GM18502 (cell line): ENCODE data around the gene TRPV5.

Experiments
- ATAC-seq: cut with Tn5 transposase; IDR thresholded peaks from one replicate; pipeline ENCODE4 v1.9.1; 2021; ENCODE audit warnings: mild to moderate bottlenecking; ENCODE audit not compliant: unreplicated experiment, poor library complexity

Gene TRPV5

DNA sequence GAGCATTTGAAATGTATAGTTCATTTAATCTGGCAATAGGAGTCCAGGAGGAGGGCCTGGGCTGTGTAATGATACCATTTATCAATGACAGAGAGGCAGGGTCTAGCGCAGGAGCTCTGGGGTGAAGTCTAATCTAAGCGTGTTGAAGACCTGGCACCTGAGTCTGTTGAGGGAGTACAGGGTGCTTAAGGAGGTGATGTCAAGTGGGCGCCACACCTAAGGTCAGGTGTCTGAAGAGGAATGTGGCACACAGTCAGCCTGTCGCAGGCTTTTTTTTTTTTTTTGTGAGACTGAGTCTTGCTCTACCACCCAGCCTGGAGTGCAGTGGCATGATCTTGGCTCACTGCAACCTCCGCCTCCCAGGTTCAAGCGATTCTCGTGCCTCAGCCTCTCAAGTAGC, 8.0 kb upstream of the TRPV5 start:
- ATAC-seq = no peak

DNA sequence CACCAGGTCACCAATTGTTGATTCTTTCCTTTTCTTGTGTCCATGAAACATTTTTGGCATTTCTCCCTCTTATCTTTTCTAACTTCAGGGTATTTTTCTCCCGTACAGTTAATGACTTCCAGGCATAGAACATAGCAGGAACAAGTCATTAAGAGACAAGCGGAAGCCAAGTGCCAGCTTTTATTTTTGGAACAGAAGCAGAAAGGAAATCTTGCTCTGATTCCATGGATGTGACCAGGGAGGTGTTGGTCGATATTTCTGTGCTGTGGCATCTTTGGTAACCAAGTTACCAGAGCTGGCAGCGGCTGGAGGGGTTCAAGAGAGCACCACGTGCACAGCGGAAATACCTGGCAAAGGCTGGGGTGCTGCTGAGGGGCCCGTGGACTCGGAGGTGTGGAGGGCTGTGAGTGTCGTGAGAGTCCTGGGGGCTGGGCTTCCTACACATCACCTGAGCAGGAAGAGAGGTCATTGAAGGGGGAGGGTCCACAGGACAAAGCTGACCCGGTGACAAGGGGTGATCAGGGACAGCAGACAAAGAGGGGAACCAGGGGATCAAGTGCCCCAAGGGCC, 7.5 kb upstream of the TRPV5 start:
- no peak for ATAC-seq

DNA sequence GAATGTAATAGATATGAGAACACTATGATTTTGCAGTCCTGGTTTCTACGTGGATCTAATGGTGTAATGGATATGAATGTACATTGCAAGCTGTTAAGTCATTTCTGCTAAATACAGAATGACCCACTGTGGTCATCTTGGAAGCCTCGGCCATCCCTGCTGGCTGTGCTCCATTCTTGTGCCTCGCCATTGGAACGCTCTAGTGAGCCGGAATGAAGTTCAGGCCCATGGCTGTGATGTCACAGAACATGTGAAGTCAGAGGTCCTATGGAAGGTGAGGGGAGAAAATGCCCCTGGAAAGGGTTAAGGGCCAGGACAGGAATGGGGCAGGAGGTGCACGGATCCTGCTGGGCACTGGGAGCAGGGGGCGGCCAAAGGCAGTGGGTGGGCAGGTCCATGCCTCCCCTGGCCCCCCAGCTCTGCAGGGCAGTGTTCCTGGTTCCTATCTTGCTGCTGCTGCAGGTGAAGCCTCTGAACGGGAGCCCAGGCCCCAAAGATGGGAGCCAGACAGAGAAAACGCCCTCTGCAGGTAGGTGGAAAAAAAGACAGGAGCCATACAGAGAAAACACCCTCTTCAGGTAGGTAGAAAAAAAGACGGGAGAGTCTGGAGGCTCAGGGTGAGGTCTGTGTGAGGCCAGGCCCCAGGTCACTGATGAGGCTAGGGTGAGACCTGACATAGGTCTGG, 5.8 kb upstream of the TRPV5 start, which contains the start of gene LLCFC1:
LLCFC1 (plus strand) TSS at position 259 of the 685 bp plus-strand sequence; CDS start at position 397, 138 bp downstream.
- no peak for ATAC-seq

DNA sequence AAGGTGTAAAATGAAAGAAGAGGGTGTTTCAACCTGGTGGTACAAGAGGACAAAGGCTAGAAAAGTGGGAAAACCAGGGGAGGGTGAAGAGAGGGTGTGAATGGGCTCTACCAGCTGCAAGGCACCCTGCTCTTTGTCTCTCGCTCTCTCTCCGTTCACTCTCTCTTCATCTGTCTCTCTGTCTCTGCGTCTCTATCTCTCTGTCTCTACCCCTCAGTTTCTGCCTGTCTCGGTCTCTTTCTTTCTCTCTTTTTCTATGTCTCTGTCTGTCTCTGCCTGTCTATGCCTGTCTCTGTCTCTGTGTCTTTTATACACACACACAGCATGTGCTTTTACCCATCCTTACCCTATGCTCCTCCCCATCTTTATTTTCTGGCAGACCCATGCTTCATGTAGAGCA, 5.1 kb upstream of the TRPV5 start:
- no peak for ATAC-seq

DNA sequence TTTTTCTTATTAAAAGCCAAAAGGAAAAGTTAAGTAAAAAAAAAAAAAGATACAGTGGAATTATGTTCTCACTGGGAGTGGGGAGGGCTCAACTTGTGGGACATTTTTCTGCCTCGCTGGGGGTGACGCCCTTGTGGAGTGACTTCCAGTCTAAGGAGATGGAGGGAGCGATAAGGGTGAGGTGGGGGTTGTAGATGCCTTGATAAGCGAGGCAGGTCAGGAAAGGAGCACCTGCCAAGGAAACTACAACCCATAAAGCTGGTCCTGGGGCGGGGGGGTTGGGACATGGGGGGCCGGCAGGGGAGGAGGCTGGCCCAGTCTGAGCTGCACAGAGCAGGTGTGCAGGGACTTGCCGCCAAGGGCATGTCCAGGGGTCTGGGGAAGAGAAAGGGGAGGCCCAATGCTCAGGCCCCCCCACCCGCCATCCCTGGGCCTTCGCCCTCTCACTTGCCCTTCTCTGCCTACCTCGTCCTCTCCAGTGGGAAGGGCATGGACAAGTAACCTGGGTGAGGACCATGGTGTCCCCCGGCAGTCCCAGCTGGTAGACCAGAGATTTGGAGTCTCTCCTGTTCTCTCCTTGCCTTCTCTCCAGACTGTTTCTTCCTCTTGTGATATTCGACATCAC, 2.5 kb upstream of the TRPV5 start:
- no peak for ATAC-seq

DNA sequence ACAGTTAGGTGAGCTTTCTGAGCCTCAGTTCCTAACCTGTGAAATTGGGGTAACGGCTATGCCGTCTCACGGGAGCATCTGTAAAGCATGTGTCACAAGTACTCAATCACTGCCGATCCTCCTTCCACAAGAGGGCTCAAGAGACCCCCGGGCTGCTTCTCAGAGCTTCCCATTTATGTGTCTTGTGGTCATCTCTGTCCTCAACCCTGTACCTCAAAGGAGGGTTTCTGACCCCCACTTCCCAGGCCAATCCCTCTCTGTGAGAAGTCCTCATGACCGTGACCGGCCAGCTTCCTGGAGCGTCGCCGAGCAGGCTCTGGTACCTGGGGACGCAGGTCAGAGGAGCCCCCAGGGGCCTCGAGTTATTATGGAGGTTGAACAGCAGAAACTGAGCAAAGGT, 510 bp upstream of the TRPV5 start:
- ATAC-seq = no peak

DNA sequence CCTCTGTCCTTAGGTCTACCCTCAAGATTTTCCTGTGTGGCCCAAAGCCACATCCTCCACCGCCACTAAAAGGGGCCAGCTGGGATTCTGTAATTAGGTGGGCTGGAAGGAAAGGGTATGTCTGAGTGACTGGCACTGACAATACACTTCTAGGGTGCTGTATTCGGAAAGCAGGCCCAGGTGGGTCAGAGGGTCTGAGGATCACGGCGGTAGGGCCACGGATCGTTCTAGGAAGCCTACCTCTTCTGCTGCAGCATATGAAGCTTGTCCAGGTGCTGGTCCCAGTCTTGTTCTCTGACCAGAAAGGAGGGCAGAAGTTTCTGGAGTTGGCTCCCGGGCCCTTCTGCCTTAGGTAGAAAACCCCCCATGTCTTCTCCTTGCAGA, 462 bp downstream of the TRPV5 start:
- ATAC-seq = no peak

DNA sequence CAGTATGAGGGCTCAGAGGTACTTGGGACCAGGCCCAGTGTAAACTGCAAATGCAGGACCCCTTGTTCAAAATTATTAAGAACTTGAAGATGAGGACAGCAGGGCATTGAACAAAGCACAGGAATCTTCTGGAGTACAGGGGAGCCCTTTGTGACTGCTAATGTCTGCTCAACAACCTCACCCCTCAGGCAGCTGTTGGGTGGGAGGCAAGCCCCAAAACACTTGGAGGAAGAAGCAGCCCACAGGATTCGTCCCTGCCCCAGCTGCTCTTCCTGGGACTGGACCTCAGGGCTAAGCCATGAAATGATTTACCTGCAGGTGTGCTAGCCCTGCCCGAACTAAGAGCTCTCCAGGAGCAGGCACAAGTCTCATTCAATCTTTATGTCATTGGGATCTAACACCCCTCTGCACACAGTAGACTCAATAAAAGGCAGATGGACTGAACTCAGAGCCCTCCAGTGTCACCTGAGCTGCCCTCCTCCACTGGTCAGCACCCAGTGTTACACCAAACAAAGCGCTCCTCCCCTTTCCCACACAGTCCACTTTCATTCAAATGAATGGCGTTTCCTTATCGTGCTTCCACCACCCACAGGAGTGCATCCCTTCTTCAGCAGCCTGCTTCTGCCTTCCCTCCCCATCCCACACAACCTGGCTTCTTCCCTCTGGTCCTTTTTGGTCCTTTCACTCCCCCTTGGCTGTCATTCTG, 1.0 kb downstream of the TRPV5 start:
- ATAC-seq = no peak

DNA sequence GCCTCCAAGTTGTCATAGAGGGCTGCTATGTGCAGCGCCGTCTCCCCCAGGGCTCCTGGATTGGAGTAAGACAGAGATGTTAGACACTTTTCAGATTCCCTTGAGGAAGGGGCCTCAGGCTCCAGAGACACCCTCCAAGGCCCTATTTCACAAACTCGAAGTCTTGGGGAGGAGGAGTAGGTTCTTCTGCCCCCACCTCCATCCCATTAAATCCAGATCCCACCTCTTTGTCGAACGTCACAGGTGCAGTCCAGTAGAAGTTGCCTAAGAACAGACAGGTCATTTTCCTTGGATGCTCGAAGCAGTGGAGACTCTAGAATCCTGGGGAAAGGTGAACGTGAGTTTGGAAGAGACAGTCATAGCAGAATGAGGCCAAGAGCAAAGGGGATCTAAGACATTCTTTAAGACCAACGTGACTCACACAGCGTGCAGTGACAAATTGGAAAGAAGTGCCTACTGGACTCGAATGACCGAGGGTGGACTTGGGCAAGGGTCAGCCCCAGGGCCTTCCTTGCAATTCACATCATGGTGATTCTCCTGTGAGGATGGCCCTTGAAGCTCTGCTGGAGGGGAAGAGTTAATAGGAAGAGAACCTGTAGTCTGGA, 3.3 kb downstream of the TRPV5 start:
- no peak for ATAC-seq

DNA sequence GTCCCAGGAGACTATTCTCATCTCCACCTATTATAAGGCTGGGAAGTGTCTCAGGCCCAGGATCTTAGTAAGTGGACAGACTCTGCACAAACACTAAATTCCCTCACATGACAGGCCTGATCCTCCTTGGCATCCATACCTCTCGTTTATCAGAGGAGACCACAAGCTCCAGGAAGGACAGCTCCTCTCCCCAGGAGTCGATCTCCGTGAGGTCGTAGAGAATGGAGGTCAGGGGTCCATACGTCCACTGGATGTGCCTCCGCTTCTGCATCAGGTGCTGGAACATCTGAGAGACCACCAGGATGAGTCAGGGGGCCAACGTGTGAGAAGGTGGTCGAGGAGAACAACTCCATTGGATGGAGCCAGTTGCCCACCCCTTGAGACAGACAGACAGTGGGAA, 5.6 kb downstream of the TRPV5 start:
- no peak for ATAC-seq

DNA sequence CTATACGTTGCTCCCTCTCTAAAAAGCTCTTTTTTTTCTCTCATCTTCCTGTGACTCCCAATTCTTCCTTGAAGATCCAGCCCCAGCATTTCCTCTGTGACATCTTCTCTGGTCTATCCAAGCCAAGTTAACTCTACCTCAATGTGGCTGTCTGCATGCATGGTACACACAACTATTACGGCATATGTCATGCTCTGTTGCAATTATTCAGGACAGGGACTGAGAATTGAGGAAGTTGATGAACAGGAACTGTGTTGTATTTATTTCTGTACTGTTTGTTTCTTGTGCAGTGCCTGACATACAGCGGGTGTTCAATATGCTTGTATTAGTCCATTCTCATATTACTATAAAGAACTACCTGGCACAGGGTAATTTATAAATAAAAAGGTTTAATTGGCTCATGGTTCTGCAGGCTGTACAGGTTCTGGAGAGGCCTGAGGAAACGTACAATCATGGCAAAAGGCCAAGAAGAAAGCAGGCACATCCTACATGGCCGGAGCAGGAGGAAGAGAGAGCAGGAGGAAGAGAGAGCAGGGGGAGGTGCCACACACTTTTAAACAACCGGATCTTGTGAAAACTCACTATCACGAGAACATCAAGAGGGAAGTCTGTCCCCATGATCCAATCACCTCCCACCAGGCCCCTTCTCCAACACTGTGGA, 6.3 kb downstream of the TRPV5 start:
- no peak for ATAC-seq

DNA sequence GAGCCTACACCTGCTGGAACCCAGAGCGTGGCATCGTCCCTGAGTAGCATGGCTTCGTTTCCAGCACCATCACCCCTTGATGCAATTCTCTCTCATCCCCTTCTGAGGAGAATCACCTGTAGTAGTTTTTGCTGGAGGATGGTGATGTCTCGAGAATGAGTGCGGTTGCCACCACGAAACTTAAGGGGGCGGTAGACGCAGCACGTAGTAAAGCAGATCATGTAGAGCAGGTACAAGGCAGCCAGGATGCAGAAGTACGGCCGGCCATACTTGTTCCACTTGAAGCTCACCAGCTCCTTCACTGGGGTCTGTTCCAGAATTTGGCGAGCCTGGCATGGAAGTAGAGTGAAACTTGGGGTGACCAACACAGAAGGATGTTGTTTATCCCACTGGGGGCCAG, 8.1 kb downstream of the TRPV5 start:
- no peak for ATAC-seq

DNA sequence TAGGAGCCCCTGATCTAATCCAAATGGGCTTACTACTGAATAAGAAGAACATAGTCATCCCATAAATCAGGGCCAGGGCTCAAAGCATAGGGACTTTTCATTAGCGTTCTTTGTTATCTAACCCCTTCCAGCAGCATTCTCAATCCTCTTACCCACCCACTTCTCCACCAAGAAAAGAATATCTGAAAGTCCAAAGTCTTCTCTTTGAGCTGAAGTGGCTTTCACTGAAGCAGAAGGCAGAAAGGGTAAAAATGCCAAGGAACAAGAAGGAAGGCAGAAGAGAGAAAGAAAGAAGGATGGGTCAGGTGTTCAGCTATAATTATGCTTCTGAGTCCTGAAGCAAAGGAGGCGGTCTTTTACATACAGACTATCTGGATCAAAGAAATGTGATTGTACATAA, 10.2 kb downstream of the TRPV5 start:
- no peak for ATAC-seq

DNA sequence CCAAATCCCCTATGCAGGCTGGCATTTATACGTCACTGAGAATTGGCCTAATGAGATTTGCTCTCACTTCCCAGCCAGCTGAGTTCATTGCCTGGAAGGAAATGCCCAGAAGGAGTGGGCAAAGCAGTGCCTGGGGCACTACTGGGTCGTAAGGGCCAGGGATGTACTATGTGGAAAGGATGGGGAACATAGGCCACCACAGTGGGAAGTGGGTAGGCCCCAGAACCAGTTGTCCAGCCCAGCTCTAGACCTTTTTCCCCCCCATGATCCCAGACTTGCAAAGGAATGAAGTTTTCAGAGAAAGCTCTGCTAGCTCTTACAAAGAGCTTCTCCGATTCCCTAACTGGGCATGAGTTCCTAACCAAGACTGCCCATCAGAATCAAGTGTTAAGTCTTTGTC, 13.9 kb downstream of the TRPV5 start:
- no peak for ATAC-seq

DNA sequence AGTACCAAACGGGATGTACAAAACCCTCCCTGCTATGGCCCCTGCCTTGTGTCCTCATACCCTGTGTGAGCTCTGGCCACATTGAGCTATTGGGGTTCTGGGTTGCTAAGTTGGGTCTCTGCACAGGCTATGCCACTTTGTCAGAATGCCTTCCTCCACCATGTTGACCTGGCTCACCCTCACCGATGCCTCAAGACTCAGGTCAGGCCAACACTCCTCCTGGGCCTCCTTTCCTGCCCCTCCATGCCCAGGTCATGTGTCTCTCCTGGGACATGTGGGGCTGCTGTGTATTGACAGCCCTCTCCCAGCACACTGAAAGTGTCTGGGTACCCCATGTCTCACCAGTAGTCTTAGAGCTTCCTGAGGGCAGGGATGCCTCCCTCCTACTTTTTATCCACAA, 14.6 kb downstream of the TRPV5 start:
- ATAC-seq = no peak

DNA sequence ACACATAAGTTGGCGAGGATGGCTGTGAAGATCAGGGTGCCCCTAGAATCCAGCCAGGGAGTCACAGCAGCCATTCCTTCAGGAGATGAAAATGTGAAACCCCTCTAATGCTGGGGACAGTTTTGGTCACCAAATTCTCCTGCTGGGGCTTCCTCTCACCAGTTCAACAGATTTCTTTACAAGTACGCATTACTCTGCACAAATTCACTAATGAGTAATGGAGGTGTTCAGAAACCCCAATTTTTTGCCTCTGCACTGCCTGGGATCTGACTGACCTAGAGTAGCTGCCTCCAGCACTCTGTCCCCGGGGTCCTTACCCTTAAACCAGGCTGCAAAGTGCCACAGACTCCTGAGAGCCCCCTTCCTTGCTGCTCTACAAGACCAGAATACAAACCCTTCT, 16.1 kb downstream of the TRPV5 start:
- no peak for ATAC-seq

DNA sequence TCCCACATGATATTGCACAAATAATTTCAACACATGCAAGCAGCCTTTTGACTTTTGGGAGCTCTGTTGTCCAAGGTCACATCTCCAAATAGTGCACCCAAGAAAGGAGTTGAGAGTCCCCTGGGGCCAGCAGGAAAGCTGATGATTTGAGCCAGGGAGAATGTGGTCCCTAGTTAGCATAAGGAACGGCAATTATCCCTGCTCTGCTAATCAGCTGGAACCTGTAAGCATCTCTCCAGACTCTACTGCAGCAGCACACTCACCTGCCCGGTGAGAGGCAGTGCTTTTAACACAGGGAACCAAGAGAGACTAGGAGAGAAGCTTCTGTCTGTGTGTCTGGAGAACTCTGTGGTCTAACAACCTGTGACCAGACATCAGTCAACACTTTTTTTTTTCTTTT, 17.0 kb downstream of the TRPV5 start:
- no peak for ATAC-seq

DNA sequence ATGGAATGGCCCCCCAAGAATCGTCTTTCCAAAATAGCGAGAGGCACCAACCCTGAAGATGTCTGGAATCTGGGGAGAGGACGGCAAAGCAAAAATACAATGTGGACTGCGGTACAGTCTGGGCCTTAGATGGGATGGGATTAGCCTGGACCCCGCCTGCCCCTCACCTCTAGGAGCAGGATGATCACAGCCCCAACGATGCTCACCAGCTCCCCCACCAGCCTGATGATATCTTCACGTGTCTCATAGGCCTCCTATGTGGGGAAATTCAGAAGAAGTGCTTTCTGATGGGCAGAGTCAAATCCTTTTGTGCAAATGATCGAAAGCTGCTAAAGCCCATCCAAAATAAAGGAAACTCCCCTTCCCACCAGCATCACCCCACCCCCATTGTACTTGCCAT, 18.2 kb downstream of the TRPV5 start:
- no peak for ATAC-seq

DNA sequence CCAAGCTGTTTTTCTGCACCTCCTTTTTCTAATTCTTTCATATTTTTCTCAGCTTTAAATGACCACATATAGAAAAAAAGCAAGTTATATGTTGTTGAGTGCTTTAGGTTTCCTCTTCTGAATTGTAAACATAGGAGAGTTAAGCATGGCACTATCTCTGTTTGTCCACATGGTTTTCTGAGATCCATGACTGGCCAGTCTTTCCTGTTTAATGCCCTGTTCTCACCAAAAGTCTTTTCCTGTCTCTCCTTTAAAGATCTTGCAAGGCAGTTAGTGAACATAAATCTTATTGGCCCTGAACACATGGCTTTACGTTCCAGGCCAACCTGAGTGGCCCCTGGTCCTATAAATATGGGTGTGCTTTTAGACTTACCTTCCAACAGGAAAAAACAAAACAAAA, 19.4 kb downstream of the TRPV5 start:
- ATAC-seq = no peak

DNA sequence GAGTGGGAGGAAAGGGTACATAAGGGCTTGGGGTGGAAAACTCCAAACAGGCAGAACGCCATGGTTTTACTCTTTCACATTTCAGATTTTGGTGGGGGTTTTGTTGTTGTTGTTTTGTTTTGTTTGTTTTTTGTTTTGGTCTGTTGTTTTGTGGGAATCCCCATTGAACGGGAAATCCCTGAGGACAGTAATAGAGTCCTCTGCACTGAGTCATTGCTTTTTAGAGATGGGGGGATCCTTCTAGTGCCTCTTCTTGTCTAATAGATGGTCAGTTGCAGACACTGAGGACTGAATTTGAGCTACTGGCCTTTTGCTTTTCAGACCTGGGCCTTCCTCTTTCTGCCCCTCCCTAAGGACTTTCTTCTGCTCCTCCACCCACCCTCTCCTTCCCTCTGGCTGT, 20.0 kb downstream of the TRPV5 start:
- ATAC-seq = no peak

DNA sequence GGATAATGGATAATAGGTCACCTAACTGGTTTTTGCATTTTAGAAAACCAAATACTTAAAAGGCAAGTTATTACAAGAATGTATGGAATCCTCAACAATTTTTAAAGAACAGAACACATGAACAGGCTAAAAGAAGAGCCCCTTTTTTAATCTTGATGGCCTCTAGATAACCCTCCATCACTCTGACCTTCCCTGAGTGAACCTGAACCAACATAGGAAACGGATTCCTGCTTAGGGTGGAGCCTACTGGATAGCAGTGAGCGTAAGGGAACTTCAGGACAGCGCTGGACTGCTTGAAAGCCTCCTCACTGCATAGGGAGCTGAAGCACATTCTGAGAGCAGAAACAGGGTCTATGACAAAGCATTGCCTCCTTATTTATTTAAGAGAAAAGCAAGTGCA, 20.5 kb downstream of the TRPV5 start:
- ATAC-seq = no peak
